HG03442 (cell line): Measurements from ENCODE around the gene BHLHE40.
"Not testable (repeated sequence)": the region's sequence is repeated elsewhere in the genome, so short reads cannot be mapped to it uniquely, and the experiment has no call there.

ENCODE experiments used
- ATAC-seq: cut with Tn5 transposase; IDR thresholded peaks from one replicate; pipeline ENCODE4 v1.9.1; 2021; ENCODE audit warnings: mild to moderate bottlenecking, moderate library complexity; ENCODE audit not compliant: unreplicated experiment

The BHLHE40 gene

DNA sequence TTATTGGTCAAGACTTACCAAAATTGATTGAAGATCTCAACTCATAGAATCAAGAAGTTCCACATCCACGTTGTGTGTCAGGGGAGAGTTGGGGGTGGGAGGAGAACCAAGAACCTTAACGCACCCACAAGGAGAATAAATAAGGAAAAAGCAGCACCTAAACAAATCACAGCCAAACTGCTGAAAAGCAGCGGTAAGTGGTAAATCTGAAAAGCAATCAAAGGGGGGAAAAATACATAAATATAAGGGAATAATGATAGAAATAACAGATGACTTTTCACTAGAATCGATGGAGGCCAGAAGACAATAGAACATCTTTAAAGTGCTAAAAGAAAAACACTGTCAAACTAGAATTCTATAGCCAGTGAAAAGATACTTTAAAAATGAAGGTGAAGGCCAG, 20.1 kb upstream of the BHLHE40 start:
- no peak for ATAC-seq

DNA sequence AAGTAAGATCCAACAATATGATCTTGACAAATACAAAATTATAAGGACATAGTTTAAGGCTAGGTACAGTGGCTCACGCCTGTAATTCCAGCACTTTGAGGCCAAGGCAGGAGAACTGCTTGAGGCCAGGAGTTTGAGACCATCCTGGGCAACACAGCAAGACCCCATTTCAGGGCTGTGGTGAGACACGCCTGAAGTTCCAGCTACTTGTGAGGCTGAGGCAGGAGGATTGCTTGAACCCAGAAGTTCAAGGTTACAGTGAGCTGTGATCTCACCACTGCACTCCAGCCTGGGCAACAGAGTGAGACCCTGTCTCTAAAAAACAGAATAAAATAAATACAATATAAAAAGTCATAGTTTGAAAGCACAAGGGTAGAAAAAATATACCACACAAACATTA, 17.4 kb upstream of the BHLHE40 start:
- ATAC-seq, result not testable (repeated sequence)

DNA sequence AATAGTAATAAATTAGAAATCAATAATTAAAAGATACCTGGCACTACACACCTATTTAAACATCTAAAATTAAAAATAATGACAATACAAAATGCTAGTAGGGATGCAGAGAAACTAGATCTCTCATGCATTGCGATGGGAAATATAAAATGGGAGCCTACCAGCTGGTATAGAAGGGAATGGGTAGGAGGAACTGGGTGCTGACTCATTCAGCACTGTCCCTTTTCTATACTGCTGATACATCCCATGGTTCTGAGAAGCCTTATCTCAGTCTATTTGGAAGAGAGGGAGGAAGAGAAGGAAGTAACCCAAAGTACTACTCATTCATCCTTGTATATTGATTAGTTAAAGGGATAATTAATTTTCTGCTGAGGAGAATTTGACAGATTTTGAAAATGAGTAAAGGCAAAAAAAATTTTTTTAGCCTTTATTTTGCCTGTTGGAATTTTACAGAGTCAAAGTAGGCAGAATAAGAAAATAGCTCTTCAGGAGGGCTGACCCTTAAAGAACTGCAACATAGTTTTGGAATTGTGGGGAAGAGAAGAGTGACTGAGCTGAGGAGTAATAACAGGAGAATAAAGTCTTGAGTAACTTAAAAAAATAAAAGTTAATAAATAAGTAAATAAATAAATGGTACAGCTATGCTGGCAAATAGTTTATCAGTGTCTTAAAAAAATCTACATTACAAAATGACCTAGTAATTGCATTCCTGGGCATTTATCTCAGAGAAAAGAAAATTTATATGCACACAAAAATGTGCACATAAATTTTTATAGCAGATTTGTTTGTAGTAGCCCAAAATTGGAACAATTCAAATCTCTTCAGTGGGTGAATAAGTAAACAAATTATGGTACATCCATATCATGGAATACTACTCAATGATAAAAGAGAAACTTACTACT, 15.3 kb upstream of the BHLHE40 start:
- ATAC-seq, result no peak

DNA sequence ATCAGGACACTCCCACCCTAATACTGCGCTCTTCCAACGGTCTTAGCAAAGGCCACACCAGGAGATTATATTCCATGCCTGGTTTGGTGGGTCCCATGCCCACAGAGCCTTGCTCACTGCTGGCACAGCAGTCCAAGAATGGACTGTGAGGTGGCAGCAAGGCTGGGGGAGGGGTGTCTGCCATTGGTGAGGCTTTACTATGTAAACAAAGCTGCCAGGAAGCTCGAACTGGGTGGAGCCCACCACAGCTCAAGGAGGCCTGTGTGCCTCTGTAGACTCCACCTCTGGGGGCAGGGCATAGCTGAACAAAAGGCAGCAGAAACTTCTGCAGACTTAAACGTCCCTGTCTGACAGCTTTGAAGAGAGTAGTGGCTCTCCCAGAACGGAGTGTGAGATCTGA, 13.2 kb upstream of the BHLHE40 start:
- ATAC-seq, result not testable (repeated sequence)

- not testable (repeated sequence) for ATAC-seq
Observed at GRCh38 chr3:4967683-4968082, 11.6 kb upstream of the BHLHE40 start.

DNA sequence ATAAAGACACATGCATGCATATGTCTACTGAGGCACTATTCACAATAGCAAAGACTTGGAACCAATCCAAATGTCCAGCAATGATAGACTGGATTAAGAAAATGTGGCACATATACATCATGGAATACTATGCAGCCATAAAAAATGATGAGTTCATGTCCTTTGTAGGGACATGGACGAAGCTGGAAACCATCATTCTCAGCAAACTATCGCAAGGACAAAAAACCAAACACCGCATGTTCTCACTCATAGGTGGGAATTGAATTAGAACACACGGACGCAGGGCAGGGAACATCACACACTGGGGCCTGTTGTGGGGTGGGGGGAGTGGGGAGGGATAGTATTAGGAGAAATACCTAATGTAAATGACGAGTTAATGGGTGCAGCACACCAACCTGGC, 7.8 kb upstream of the BHLHE40 start:
- ATAC-seq, result not testable (repeated sequence)

DNA sequence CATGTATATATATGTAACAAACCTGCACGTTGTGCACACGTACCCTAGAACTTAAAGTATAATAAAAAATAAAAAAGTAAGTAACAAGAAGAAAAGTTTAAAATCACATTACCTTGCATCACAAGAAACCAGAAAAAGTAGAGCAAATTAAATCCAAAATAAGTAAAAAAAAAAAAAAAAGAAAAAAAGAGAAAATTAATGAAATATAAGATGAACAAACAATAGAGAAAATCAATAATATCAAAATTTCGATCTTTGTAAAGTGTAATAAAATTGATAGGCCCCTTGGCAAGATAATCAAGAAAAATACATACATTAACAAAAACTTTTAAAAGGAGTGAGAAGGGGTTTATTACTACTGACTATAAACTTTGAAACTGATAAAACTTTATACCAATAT, 7.4 kb upstream of the BHLHE40 start:
- no peak for ATAC-seq

GRCh38 chr3:4972652-4973643, 6.3 kb upstream of the BHLHE40 start:
- peak; percentile 24 for ATAC-seq

- ATAC-seq, result no peak
Observed at GRCh38 chr3:4974154-4974553, 5.1 kb upstream of the BHLHE40 start.

- ATAC-seq, result no peak
Observed at GRCh38 chr3:4976109-4976508, 3.1 kb upstream of the BHLHE40 start.

DNA sequence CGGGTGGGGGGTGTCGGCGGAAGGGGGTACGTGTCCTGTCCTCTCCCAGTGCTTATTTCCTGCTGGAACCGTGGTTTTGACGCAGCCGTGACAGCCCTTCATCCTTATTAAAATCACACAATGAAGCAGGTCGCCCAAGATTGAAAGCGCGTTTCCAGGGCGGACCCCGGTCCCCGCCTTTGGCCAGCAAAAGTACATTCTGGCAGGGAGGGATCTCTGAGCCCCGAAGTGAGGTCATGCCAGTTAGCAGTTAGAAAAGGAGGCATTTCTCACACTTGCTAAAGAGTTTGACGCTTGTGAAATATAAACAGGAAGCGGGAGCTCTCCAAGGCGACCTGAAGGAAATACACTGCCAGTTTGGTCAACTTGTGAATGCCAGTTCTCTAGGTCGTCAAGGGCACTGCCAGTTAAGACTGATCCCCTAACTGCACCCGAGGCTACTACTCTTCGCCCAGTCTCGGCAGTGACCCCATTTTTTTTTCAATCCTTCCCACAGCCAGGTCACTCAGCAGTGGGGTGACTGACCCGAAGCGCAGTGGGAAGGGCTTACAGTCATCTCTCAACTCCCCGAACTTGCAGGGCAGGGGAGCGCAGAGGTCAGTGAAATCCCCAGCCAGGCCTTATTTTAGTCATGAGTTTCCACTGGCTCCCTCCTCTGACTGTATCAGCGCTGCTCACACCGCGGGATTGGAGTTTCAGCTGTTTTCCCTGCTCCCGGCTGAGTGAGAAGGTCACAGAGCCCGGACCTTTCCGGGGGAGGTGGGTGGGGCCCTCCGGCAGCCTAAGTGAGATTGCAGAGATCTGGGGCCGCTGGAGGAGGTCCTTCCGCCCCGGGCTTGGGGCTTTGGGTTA, 2.0 kb upstream of the BHLHE40 start:
- peak; percentile 39 for ATAC-seq

- peak; percentile 0 for ATAC-seq
Observed at GRCh38 chr3:4977853-4978203, 1.4 kb upstream of the BHLHE40 start.

DNA sequence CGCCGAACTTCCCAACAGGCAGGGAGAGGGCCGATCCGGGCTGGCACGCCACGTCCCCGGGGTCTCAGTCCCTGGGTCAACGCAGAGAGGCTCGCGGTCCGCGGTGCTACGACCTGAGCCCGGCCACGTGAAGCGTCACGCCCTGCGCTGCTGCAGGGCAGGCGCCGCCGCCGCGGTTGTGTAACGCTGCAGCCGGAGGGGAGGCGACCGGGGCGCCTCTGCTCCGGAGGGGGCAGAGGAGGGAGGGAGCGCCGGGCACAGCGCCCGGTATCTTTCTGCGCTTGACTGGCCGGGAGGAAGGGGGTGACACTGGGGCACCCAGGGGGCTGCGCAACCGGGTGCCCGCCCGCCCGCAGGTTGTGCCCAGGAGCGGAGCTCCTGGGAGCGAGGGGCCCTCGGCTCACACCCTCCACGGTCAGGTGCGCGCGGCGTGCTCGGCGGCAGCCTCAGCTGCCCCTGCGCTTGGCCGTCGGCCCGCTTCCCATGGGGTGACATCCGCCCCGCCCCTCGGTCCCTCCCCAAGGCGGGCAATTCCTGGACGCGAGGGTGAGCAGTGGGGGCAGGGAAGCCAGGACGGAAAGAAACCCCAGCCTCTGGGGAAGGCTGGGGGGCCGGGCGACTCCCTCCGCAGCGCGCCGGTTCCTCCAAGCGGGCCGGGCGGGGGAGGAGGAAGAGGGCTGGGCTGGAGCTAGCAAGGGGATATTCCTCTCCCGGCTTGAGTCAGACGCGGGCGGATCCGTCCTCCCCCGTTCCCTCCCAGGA, 852 bp upstream of the BHLHE40 start:
- ATAC-seq, result peak; percentile 35

- peak; percentile 38 for ATAC-seq
Observed at GRCh38 chr3:4978966-4979427, 240 bp upstream of the BHLHE40 start.

DNA sequence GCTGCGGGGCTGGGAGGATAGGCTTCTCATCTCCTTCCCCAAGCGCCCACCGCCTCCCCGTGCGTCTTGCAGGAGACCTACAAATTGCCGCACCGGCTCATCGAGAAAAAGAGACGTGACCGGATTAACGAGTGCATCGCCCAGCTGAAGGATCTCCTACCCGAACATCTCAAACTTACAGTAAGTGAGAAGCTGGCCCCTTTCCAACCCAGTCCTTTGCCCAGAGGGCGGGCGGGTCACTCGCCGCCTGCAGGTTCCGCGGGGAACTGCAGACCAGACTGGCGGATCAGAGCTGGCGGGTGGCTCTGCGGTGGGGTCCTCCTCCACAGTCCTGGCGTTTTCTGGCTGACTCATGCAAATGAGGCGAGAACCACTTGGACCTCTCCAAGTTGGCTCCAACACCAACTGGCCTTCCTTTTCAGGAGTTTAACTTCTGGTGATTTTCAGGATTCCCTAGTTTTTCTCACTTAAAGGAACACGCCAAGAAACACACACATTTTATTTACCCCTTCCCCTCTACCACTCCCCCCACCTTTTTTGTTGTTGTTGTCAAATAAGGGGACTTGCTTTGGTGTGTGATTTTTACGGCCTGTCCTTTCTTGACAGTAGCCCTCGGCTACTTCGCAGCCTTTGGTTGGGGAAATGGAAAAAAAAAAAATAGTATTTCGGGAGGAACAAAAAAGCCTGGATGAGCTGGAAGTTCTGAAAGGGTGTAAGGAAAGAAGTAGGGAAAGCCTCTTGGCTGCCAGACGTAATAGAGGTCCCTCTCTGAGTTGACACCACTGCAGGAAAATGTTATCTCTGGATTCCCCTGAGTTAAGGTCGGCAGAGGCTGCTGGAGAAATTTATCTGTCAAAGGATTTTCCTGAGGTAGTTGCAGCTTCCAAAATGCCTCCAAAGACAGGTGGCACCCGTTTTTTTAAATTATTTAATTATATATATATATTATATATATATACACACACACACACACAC, 1.3 kb downstream of the BHLHE40 start:
- ATAC-seq, result peak; percentile 12

GRCh38 chr3:4981294-4981664, 2.0 kb downstream of the BHLHE40 start:
- no peak for ATAC-seq

GRCh38 chr3:4981665-4982494, 2.6 kb downstream of the BHLHE40 start:
- no peak for ATAC-seq
